Adipose tissue (tissue), 3 donors: ENCODE measurements around the gene PPIF. TPM values are rescaled to one million over a fixed set of nuclear protein-coding genes. Genes with fewer than 3 reads are reported as not detected.
A peak's percentile ranks its signal among the peaks of the same experiment; 100 is the strongest.

Experiments used
- H3K27ac ChIP-seq: one replicate; pipeline ENCODE4 v1.5.1; 2013; ENCODE audit warnings: low read depth, low read length
- WGBS, 3 donors: extraction: QIAGEN DNeasy Blood & Tissue Kit; methylation state at CpG; one replicate each; pipeline ENCODE4 v1.1.7; 2013; 5-methylcytosine and 5-hydroxymethylcytosine counted together
- polyA plus RNA-seq, 3 donors: library from polyadenylated mRNA; stranded (reverse); fragments of 200-250 nt; gene quantifications; one replicate each; pipeline ENCODE4 v1.2.3, GENCODE V29; 2013
- donor health status: healthy with polysubstance abuse.
- donor health status: Bipolar disorder and iron deficiency.
- donor health status: healthy.

PPIF gene
- polyA plus RNA-seq, 3 donors = 36.1 to 173 (median 64.0) TPM

DNA sequence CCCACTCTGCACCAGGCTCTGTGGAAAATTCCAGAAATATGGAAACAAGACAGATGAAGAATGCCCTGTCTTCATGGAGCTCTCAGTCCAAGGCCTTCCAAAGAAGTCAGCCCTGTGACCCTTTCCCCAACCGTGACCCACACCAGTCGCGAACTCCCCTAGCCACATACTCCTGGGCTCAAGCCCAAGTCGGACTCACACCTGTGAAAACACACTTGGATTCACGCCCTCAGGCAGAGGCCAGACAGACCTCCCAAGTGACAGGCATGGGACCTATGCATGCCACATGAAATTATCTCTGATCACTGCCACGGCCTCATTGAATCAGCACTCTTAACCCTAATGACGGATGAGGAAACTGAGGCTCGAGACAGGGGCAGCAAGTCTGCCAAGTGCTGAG lies 55.7 kb downstream of the PPIF start:
- H3K27ac ChIP-seq = peak overlapping the region; percentile 22
- WGBS, 3 donors = 48 to 51% (median 51%) methylated on average over 8 of the region's 8 CpGs

DNA sequence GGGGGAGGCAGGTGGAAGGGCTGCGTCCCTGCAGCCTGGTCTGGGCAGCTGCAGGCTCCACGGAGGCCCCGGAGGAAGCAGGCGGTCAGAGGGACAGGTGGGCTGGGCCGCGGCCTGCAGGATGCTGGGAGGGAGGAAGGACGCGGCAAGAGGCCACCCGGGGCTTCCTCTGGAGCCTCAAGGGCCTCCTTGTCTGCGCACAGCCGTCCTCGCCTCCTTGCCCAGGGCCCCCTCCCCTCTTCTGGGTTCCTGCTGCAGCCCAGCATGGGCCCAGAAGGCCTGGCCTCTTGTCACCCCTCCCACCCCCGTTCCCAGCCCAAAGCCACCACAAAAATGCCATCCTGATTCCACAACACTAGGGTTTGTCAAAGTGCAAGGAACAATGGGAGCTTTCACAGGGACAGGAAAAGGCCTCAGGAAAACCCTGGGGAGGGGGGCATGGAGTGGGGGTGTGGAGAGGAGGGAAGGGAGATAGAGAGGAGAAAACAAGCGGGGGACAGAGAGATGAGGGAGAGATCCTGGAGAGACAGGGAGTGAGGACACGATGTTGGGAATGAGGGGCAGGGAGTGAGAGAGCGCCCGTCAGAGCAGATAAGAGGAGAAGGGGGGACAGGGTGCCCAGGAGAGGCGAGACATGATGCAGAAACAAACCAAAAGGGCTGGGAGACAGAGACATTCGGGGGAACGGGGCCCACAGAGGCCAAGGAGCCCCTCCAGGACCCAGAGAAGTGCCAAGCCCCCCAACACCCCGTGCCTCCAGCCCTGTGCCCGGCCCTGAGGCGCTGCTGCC lies 56.4 kb downstream of the PPIF start:
- peak overlapping the region; percentile 22 for H3K27ac ChIP-seq
- 19 to 69% (median 28%) methylated on average over 17 to 23 of the region's 23 CpGs for WGBS, 3 donors

DNA sequence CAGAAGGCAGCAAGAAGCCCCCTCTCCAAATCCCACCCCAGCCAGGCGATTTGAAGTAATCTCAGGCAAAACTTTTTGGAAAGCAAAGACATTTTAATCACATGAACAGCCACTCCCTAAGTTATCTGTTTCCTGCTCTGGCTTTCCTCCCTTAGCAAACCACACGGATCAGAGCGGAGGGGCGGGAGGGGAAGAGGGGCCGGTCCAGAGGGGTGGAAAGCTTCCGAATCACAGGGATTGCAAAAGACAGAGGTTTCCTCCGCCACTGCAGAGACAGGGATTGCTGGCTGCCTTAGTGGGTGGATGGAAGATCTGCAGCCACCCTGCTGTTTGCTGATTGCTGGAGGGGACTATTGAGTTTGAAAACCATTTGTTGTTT lies 57.0 kb downstream of the PPIF start:
- H3K27ac ChIP-seq = no peak overlapping the region
- 6 to 57% (median 11%) methylated on average over 7 of the region's 7 CpGs for WGBS, 3 donors

- 62 to 75% (median 65%) methylated on average over 5 of the region's 5 CpGs for WGBS, 3 donors
- no peak overlapping the region for H3K27ac ChIP-seq
Measured at GRCh38 chr10:79404690-79405131, 57.4 kb downstream of the PPIF start.

Other genes with a start within 250 kb of the PPIF start
- gene ZCCHC24, start 98.2 kb downstream of the PPIF start, polyA plus RNA-seq = 100 to 1,000 TPM in 1 of 3 donors, 10 to 100 TPM in 1, 1 to 10 TPM in 1; 7.4 to 121 (median 60.8) TPM
- gene EIF5AL1, start 165.1 kb downstream of the PPIF start, polyA plus RNA-seq = under 1 TPM; 0.30 to 0.92 (median 0.45) TPM
- under 1 TPM in 2 of 3 donors, not detected in 1; 0.68 to 0.94 TPM for gene SFTPA2, start 212.9 kb downstream of the PPIF start, polyA plus RNA-seq